GM19023 (cell line): ENCODE measurements around the gene LTBP2.

Source experiments
- ATAC-seq: cut with Tn5 transposase; IDR thresholded peaks from one replicate; pipeline ENCODE4 v1.9.1; 2021; ENCODE audit warnings: mild to moderate bottlenecking, moderate library complexity; ENCODE audit not compliant: unreplicated experiment

LTBP2 gene

GRCh38 chr14:74574706-74575105, 37.3 kb downstream of the LTBP2 start:
- no peak for ATAC-seq

GRCh38 chr14:74574090-74574433, 38.0 kb downstream of the LTBP2 start:
- ATAC-seq: no peak

- no peak for ATAC-seq
These were observed 38.5 kb downstream of the LTBP2 start for GRCh38 chr14:74573421-74574089.

- no peak for ATAC-seq
These were observed 39.2 kb downstream of the LTBP2 start for GRCh38 chr14:74572726-74573301.

GRCh38 chr14:74571901-74572725, 39.9 kb downstream of the LTBP2 start:
- ATAC-seq: no peak

GRCh38 chr14:74571441-74571841, 40.6 kb downstream of the LTBP2 start:
- no peak for ATAC-seq

- ATAC-seq: no peak
These were observed 41.3 kb downstream of the LTBP2 start for GRCh38 chr14:74570696-74571095.

- ATAC-seq: no peak
These were observed 42.0 kb downstream of the LTBP2 start for GRCh38 chr14:74569806-74570591.

GRCh38 chr14:74569387-74569786, 42.6 kb downstream of the LTBP2 start:
- ATAC-seq: no peak

- no peak for ATAC-seq
These were observed 43.1 kb downstream of the LTBP2 start for GRCh38 chr14:74568911-74569310.

GRCh38 chr14:74568380-74568649, 43.7 kb downstream of the LTBP2 start:
- ATAC-seq: no peak

- no peak for ATAC-seq
These were observed 44.2 kb downstream of the LTBP2 start for GRCh38 chr14:74567646-74568379.

GRCh38 chr14:74567219-74567618, 44.8 kb downstream of the LTBP2 start:
- no peak for ATAC-seq

- no peak for ATAC-seq
These were observed 45.6 kb downstream of the LTBP2 start for GRCh38 chr14:74566174-74567141.

- ATAC-seq: no peak
These were observed 48.4 kb downstream of the LTBP2 start for GRCh38 chr14:74563586-74564159.

GRCh38 chr14:74563233-74563585, 48.8 kb downstream of the LTBP2 start:
- no peak for ATAC-seq

GRCh38 chr14:74562515-74563232, 49.4 kb downstream of the LTBP2 start:
- ATAC-seq: no peak

GRCh38 chr14:74558655-74559054, 53.4 kb downstream of the LTBP2 start:
- ATAC-seq: no peak

GRCh38 chr14:74557691-74558090, 54.3 kb downstream of the LTBP2 start:
- ATAC-seq: no peak
